H9 (cell line): Measurements from ENCODE around the gene TMSB4X. TPM values are rescaled to one million over a fixed set of nuclear protein-coding genes. Genes with fewer than 3 reads are reported as not detected.

ENCODE experiments used
- DNase-seq: peaks from one replicate; pipeline ENCODE4 v3.0.0-alpha.2; 2017
- H2AFZ ChIP-seq: one replicate; pipeline ENCODE4 v1.6.1; 2013; ENCODE audit warnings: mild to moderate bottlenecking, low read length, control low read depth, moderate library complexity
- H2AK5ac ChIP-seq: 2 replicates; pipeline ENCODE4 v1.6.1; 2013; ENCODE audit warnings: low read length, control low read depth, mixed read lengths; ENCODE audit not compliant: insufficient read length
- H2BK120ac ChIP-seq: one replicate; pipeline ENCODE4 v1.6.1; 2013; ENCODE audit warnings: low read depth, mild to moderate bottlenecking, low read length, control low read depth, inconsistent platforms; ENCODE audit not compliant: poor library complexity, severe bottlenecking
- H2BK12ac ChIP-seq: 2 replicates; pipeline ENCODE4 v1.6.1; 2013; ENCODE audit warnings: low read length, control low read depth, mixed read lengths, low read depth; ENCODE audit not compliant: insufficient read length
- H2BK15ac ChIP-seq: 2 replicates; pipeline ENCODE4 v1.6.1; 2013; ENCODE audit warnings: low read depth, low read length, control low read depth
- H2BK20ac ChIP-seq: one replicate; pipeline ENCODE4 v1.6.1; 2013; ENCODE audit warnings: low read depth, mild to moderate bottlenecking, low read length, control low read depth, inconsistent platforms; ENCODE audit not compliant: poor library complexity, severe bottlenecking
- H2BK5ac ChIP-seq: 2 replicates; pipeline ENCODE4 v1.6.1; 2013; ENCODE audit warnings: low read length, control low read depth, mixed read lengths; ENCODE audit not compliant: insufficient read length
- H3K14ac ChIP-seq: 2 replicates; pipeline ENCODE4 v1.6.1; 2013; ENCODE audit warnings: low read length, control low read depth; ENCODE audit not compliant: insufficient read depth
- H3K18ac ChIP-seq: 2 replicates; pipeline ENCODE4 v1.6.1; 2013; ENCODE audit warnings: low read depth, mild to moderate bottlenecking, mixed read lengths, low read length, control low read depth; ENCODE audit not compliant: insufficient read length
- H3K23ac ChIP-seq: 2 replicates; pipeline ENCODE4 v1.6.1; 2013; ENCODE audit warnings: low read length, control low read depth, mixed read lengths, low read depth; ENCODE audit not compliant: insufficient read length
- H3K23me2 ChIP-seq: 2 replicates; pipeline ENCODE4 v1.6.1; 2013; ENCODE audit warnings: low read depth, mild to moderate bottlenecking, mixed read lengths, low read length, control low read depth; ENCODE audit not compliant: insufficient read length, poor library complexity, severe bottlenecking
- H3K27ac ChIP-seq: 2 replicates; pipeline ENCODE4 v1.5.1; 2013; ENCODE audit warnings: low read length, control low read depth, mixed read lengths, low read depth; ENCODE audit not compliant: insufficient read length
- H3K27me3 ChIP-seq: 2 replicates; pipeline ENCODE4 v1.6.1; 2013; ENCODE audit warnings: low read length, control low read depth, inconsistent platforms; ENCODE audit not compliant: insufficient read depth
- H3K4ac ChIP-seq: 2 replicates; pipeline ENCODE4 v1.6.1; 2013; ENCODE audit warnings: low read depth, mild to moderate bottlenecking, control low read depth, inconsistent platforms, low read length, moderate library complexity
- H3K4me1 ChIP-seq: 2 replicates; pipeline ENCODE4 v1.6.1; 2013; ENCODE audit warnings: low read length, control low read depth, inconsistent platforms; ENCODE audit not compliant: insufficient read depth
- H3K4me2 ChIP-seq: 2 replicates; pipeline ENCODE4 v1.6.1; 2013; ENCODE audit warnings: low read length, control low read depth, mixed read lengths; ENCODE audit not compliant: insufficient read length, insufficient read depth
- H3K56ac ChIP-seq: 2 replicates; pipeline ENCODE4 v1.6.1; 2013; ENCODE audit warnings: low read depth, mild to moderate bottlenecking, mixed read lengths, low read length, control low read depth; ENCODE audit not compliant: insufficient read length
- H3K79me1 ChIP-seq: 2 replicates; pipeline ENCODE4 v1.6.1; 2013; ENCODE audit warnings: low read depth, mild to moderate bottlenecking, moderate library complexity, low read length, control low read depth, inconsistent platforms; ENCODE audit not compliant: insufficient read depth, poor library complexity, severe bottlenecking
- H3K79me2 ChIP-seq: 2 replicates; pipeline ENCODE4 v1.6.1; 2013; ENCODE audit warnings: low read length, control low read depth, inconsistent platforms; ENCODE audit not compliant: insufficient read depth
- H3K9ac ChIP-seq: 2 replicates; pipeline ENCODE4 v1.6.1; 2013; ENCODE audit warnings: low read length, control low read depth, mixed read lengths; ENCODE audit not compliant: insufficient read length; ENCODE audit errors: extremely low read depth
- H3K9me3 ChIP-seq: one replicate; pipeline ENCODE4 v1.6.1; 2013; ENCODE audit warnings: low read depth, low read length, inconsistent platforms; ENCODE audit not compliant: control insufficient read depth
- H3T11ph ChIP-seq: one replicate; pipeline ENCODE4 v1.6.1; 2013; ENCODE audit warnings: mild to moderate bottlenecking, low read length, control low read depth, inconsistent platforms
- H4K20me1 ChIP-seq: one replicate; pipeline ENCODE4 v1.6.1; 2013; ENCODE audit not compliant: control insufficient read depth, insufficient read length, insufficient read depth
- H4K5ac ChIP-seq: 2 replicates; pipeline ENCODE4 v1.6.1; 2013; ENCODE audit warnings: low read depth, mild to moderate bottlenecking, mixed read lengths, low read length, control low read depth; ENCODE audit not compliant: insufficient read length
- H4K8ac ChIP-seq: replicated peaks from 2 replicates; pipeline ENCODE4 v1.6.1; 2013; ENCODE audit warnings: low read length, control low read depth, mixed read lengths, low read depth; ENCODE audit not compliant: insufficient read length
- H4K91ac ChIP-seq: 2 replicates; pipeline ENCODE4 v1.6.1; 2013; ENCODE audit warnings: low read depth, mild to moderate bottlenecking, moderate library complexity, mixed read lengths, low read length, control low read depth; ENCODE audit not compliant: insufficient read length
- H3K27ac Mint-ChIP-seq, 3 experiments: 2 replicates in 2 of 3; 3 replicates in 1 of 3; pipeline ENCODE4 v1.8.0; 2020 to 2021; ENCODE audit warnings: mixed read lengths in 3 of 3, mild to moderate bottlenecking in 1 of 3, moderate library complexity in 1 of 3
- H3K27me3 Mint-ChIP-seq: 2 replicates; pipeline ENCODE4 v1.8.0; 2021; ENCODE audit warnings: low read depth, mild to moderate bottlenecking, moderate library complexity, mixed read lengths
- H3K36me3 Mint-ChIP-seq, 3 experiments: 2 replicates in 2 of 3; 3 replicates in 1 of 3; pipeline ENCODE4 v1.8.0; 2020 to 2021; ENCODE audit warnings: low read depth in 3 of 3, mixed read lengths in 3 of 3; ENCODE audit not compliant: insufficient read depth in 1 of 3
- H3K4me1 Mint-ChIP-seq, 2 experiments: 2 replicates each; pipeline ENCODE4 v1.8.0; 2020; ENCODE audit warnings: mixed read lengths in 2 of 2
- H3K4me3 Mint-ChIP-seq, 2 experiments: 2 replicates in 1 of 2; 3 replicates in 1 of 2; pipeline ENCODE4 v1.8.0; 2020 to 2021; ENCODE audit warnings: mild to moderate bottlenecking in 2 of 2, mixed read lengths in 2 of 2, moderate library complexity in 1 of 2
- H3K9me3 Mint-ChIP-seq, 2 experiments: 2 replicates in 1 of 2; 3 replicates in 1 of 2; pipeline ENCODE4 v1.8.0; 2020; ENCODE audit warnings: mild to moderate bottlenecking in 2 of 2, mixed read lengths in 2 of 2, moderate library complexity in 1 of 2
- CTCF ChIP-seq: fragments of 200-600 bp; sonication (generic); conservative IDR thresholded peaks from 3 replicates; pipeline ENCODE4 v1.8.0; 2021; ENCODE audit warnings: antibody characterized with exemption, mild to moderate bottlenecking
- WGBS: extraction: QIAGEN DNeasy Blood & Tissue Kit; methylation state at CpG from one replicate; pipeline ENCODE4 v1.1.7; 2013; ENCODE audit warnings: missing lambda C conversion rate, low lambda C conversion rate, mixed read lengths; ENCODE audit not compliant: insufficient read length; ENCODE audit errors: extremely low coverage; 5-methylcytosine and 5-hydroxymethylcytosine counted together
- total RNA-seq: library from RNA; stranded (reverse); gene quantifications from 2 replicates; pipeline ENCODE4 v1.2.1, GENCODE V29; 2021

Gene TMSB4X
- total RNA-seq, 1 experiment from 2014 or later: 2,733 TPM

GRCh38 chrX:12967711-12968465 lies 7.0 kb upstream of the TMSB4X start:
- no peak overlapping the region for H2BK15ac ChIP-seq
- no peak overlapping the region for H3K14ac ChIP-seq
- Mint-ChIP-seq H3K4me1 (peaks cover 25 to 30% of the 10 kb centered on the region in 2 experiments), H3K4me3 (no peak overlapping the region), H3K27ac (no peak overlapping the region), H3K9me3 (peaks cover 66 to 71% of the 10 kb centered on the region in 2 experiments), H3K27me3 (no peaks in the 10 kb centered on the region; the same call in 1 of the 2 replicates), H3K36me3 (peaks cover 7 to 23% (median 11%) of the 10 kb centered on the region in 3 experiments; a peak in 5 of 7 replicates)
- H3K27me3 ChIP-seq: no peaks in the 10 kb centered on the region
- H3K27ac ChIP-seq: no peak overlapping the region
- H3K56ac ChIP-seq: no peak overlapping the region
- DNase-seq: no peak
- H3K79me1 ChIP-seq: no peaks in the 10 kb centered on the region
- no peak overlapping the region for H2AK5ac ChIP-seq
- H2BK12ac ChIP-seq: no peak overlapping the region
- no peaks in the 10 kb centered on the region for H3K4me1 ChIP-seq
- no CpG with 5 or more reads among the region's 15 CpGs for WGBS
- no peak overlapping the region for H2BK5ac ChIP-seq
- H3K23me2 ChIP-seq: no peaks in the 10 kb centered on the region
- no peak for TF ChIP-seq CTCF
- H2AFZ ChIP-seq: no peak overlapping the region
- H3K23ac ChIP-seq: no peak overlapping the region
- no peak overlapping the region for H4K5ac ChIP-seq
- H2BK120ac ChIP-seq: no peak overlapping the region
- H3K9ac ChIP-seq: no peak overlapping the region
- H3K4me2 ChIP-seq: no peak overlapping the region
- H4K20me1 ChIP-seq: no peaks in the 10 kb centered on the region
- H4K8ac ChIP-seq: no peak overlapping the region
- H3K4ac ChIP-seq: no peak overlapping the region
- H3K79me2 ChIP-seq: no peaks in the 10 kb centered on the region
- H3T11ph ChIP-seq: no peak overlapping the region
- no peak overlapping the region for H4K91ac ChIP-seq
- H3K18ac ChIP-seq: no peak overlapping the region
- H3K9me3 ChIP-seq: no peaks in the 10 kb centered on the region
- H2BK20ac ChIP-seq: no peak overlapping the region
